GOT3 (cell line): ENCODE results near the gene DTNBP1.

Experiments
- DNase-seq: peaks from one replicate; lab custom pipeline; 2025; ENCODE audit warnings: mixed read lengths; lab: John Stamatoyannopoulos, UW

Gene DTNBP1

GRCh38 chr6:15501826-15502445, 160.9 kb downstream of the DTNBP1 start:
- DNase-seq: no peak

- DNase-seq: no peak
Measured at GRCh38 chr6:15500901-15501825, 161.7 kb downstream of the DTNBP1 start.

- DNase-seq: no peak
Measured at GRCh38 chr6:15500078-15500740, 162.6 kb downstream of the DTNBP1 start.

- no peak for DNase-seq
Measured at GRCh38 chr6:15499591-15499990, 163.2 kb downstream of the DTNBP1 start.

- no peak for DNase-seq
Measured at GRCh38 chr6:15499125-15499524, 163.7 kb downstream of the DTNBP1 start.

GRCh38 chr6:15498640-15499039, 164.2 kb downstream of the DTNBP1 start:
- no peak for DNase-seq

- DNase-seq: no peak
Measured at GRCh38 chr6:15496345-15497131, 166.3 kb downstream of the DTNBP1 start.

- DNase-seq: no peak
Measured at GRCh38 chr6:15495375-15495901, 167.4 kb downstream of the DTNBP1 start.

GRCh38 chr6:15493437-15494168, 169.2 kb downstream of the DTNBP1 start:
- no peak for DNase-seq

GRCh38 chr6:15491986-15492269, 170.9 kb downstream of the DTNBP1 start:
- DNase-seq: no peak

GRCh38 chr6:15491255-15491985, 171.4 kb downstream of the DTNBP1 start:
- DNase-seq: no peak

GRCh38 chr6:15490242-15491100, 172.4 kb downstream of the DTNBP1 start:
- DNase-seq: no peak

GRCh38 chr6:15489261-15489962, 173.4 kb downstream of the DTNBP1 start:
- DNase-seq: no peak

- DNase-seq: no peak
Measured at GRCh38 chr6:15487262-15487661, 175.6 kb downstream of the DTNBP1 start.

- no peak for DNase-seq
Measured at GRCh38 chr6:15485936-15486335, 176.9 kb downstream of the DTNBP1 start.

- no peak for DNase-seq
Measured at GRCh38 chr6:15484821-15485220, 178.0 kb downstream of the DTNBP1 start.

- DNase-seq: no peak
Measured at GRCh38 chr6:15484140-15484539, 178.7 kb downstream of the DTNBP1 start.

- DNase-seq: no peak
Measured at GRCh38 chr6:15483060-15483459, 179.8 kb downstream of the DTNBP1 start.
